HG02571 (cell line): Measurements from ENCODE around the gene HPS4.

Experiments
- ATAC-seq: cut with Tn5 transposase; IDR thresholded peaks from one replicate; pipeline ENCODE4 v1.9.1; 2021; ENCODE audit warnings: mild to moderate bottlenecking, moderate library complexity; ENCODE audit not compliant: unreplicated experiment

Gene HPS4

GRCh38 chr22:26499188-26499703 is 15.7 kb upstream of the HPS4 start:
- no peak for ATAC-seq

- ATAC-seq = no peak
These were observed 12.9 kb upstream of the HPS4 start for GRCh38 chr22:26496456-26496855.

DNA sequence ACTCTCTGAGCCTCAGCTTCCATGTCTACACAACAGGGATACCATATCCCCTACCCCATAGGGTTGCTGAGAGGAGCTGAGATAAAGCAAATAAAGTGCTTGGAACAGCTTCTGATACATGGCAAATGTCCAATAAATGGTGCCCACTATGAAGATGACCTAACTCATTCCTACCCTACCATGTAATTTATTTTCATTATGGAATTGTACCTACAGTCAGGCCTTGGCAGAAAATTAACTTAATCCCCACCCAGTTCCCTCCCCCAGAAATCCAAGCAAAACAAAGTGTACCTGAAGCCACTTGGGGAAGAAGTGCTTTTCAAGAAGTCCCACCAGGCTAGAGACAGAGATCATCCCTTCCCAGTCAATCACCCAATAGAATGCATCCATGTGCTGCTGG is 10.9 kb upstream of the HPS4 start:
- ATAC-seq = no peak

DNA sequence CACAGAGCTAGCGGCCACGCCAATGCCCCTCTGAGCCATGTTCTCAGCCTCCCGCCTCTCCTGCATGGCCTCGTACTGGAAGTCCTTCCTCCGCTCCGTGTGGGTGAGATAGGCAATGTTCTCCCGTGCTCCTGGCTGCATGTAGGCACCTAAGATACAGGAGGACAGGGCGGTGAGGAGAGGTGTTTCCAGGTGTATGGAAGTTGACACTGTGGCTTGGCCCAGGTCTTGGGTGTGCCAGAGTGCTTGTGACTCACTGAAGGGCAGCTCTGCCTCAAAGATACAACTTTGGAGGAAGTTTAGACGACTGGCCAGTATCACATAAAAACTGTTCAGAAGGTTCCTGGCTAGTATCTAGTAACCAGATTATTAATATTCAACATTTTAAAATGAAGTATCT is 8.6 kb upstream of the HPS4 start:
- ATAC-seq = no peak

DNA sequence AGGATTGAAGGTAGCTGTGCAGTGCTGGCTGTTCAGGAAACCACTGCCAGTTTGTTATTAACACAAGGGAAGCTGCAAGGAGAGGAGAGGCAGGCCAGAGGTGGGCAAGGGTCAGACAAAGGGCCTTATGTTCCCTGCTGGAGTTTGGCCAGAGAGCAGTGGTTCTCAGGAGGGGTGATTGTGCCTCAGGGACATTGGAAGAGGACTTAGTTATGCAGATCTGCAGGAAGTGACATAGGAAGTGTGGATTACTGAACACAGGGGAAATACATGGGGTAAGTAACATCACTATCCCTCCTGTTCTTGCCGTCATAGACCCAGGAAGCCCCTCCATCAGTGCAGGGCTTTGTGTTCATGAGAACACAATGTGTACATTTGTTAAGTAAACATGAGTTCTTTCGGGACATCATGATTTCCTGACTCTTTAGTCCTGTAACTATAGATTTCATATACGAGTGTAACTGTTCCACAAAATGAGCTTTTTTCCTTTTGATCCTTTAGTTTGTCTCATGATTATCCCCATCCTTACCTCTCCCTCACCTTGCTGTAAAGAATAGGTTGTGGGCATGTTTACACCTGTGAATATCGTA is 6.0 kb upstream of the HPS4 start:
- no peak for ATAC-seq

DNA sequence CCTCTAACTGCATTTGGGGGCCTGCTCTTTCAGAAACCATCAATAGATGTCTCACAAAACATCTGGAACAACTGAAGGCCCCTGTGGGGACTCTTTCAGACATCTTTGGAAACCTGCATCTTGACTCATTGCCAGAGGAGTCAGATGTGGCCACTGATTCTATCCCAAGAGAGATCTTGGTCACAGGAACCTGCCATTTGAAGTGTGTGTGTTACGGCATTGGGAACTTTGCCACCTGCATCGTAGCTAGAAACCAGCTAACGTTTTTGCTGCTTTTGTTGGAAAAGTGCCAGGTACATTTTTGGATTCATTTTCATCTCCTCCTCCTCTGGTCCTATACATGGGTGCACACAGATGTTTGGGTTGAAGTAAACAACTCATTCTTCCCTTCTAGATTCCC is 4.4 kb upstream of the HPS4 start:
- no peak for ATAC-seq

DNA sequence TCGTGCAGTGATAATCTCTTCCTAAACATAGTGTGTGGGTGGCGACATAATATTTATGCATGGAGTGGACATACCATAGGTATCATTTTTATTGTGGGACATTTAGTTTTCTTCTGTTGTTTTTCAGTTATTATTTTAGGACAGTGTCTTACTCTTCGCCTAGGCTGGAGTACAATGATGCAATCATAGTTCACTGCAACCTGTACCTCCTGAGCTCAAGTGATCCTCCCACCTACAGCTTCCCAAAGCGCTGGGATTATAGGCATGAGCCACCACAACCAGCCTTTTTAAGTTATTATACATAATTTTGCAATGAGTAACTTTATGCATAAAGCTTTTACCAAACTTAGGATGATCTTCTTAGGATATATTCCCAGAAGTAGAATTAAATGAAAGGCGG is 2.8 kb upstream of the HPS4 start:
- ATAC-seq = no peak

DNA sequence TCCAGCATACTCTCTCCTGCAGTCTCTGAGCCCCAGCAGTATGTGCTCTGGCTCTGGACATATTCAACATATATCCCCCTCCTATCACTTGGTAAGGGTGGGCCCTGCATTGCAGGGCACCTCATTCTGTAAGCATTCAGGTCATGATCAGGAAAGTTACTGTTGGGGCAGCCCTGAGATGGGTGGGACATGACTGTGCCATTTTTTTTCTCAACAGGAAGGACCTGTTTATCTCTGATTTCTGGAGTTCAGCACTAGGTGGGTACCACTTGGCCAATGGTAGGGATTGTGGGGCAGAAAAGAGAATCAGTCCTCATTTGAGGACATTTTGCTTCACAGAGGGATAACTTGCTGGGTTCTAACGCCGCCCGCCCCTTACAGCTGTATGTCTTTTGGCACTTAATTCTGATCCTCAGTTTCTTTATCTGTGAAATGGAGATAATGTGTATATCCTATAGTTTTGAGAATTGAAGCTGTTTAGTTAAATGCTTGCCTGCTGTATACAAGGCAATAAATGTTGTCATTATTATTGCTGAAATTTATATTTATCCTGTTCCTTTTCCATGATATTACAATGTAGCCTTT is 2.3 kb upstream of the HPS4 start:
- ATAC-seq = no peak

- no peak for ATAC-seq
These were observed 1.4 kb upstream of the HPS4 start for GRCh38 chr22:26485013-26485412.

DNA sequence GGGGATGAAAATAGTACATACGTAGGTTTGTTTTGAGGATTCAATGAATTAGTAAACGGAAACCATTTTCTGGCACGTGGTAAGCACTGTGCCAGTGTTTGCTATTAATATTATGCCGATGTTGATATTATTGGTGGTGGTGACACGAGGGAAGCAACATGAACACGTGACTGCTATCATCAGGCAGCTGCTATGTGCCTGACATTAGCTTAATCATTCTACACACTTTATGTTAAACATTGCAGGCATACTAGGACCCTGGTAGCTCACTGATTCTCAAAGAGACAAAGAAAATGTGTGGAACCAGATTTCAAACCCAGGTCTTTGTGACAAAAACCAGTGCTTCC is 750 bp upstream of the HPS4 start:
- no peak for ATAC-seq

GRCh38 chr22:26483043-26483438 is 542 bp downstream of the HPS4 start:
- ATAC-seq = no peak

GRCh38 chr22:26482161-26482560 is 1.4 kb downstream of the HPS4 start:
- no peak for ATAC-seq

- ATAC-seq = no peak
These were observed 1.9 kb downstream of the HPS4 start for GRCh38 chr22:26481694-26482093.

- ATAC-seq = no peak
These were observed 2.4 kb downstream of the HPS4 start for GRCh38 chr22:26481112-26481693.

DNA sequence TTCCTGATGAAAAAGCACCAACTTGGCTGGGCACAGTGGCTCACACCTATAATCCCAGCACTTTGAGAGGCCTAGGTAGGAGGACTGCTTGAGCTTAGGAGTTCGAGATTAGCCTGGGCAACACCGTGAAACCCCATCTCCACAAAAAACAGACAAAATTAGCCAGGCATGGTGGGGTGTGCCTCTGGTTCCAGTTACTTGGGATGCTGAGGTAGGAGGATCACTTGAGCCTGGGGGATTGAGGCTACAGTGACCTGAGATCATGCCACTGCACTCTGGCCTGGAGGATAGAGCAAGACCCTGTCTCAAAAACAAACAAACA is 3.0 kb downstream of the HPS4 start:
- no peak for ATAC-seq

- ATAC-seq = no peak
These were observed 3.6 kb downstream of the HPS4 start for GRCh38 chr22:26479792-26480610.

- no peak for ATAC-seq
These were observed 4.4 kb downstream of the HPS4 start for GRCh38 chr22:26479043-26479791.

- ATAC-seq = no peak
These were observed 6.2 kb downstream of the HPS4 start for GRCh38 chr22:26477341-26477731.

DNA sequence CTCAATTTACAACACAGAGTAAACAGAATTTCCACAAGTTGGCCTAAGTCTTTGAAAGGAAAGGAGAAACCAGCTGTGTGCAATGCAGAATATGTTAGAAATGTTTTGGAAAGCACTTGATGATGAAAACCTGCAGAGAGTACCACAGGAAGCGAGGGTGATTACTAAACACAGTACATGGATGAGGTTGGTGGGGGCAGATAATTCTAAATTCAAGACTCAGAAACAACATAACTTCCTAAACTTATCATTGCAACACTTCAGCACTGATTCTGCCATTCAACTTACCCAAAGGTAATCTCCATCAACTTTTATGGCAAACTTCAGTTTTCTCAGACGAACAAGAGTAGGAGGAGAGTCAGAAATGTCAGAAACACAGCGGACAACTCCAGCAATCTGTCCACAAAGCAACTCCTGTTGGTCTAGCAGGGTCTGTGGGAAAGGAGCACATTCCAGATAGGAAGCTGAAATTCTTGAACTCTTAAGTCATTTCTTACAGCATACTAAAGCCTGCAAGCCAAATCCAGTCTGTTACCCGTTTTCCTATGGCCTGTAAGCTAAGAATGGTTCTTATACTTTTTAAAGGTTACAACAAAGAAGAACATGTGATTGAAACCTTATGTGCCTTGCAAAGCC is 6.8 kb downstream of the HPS4 start:
- ATAC-seq = no peak

DNA sequence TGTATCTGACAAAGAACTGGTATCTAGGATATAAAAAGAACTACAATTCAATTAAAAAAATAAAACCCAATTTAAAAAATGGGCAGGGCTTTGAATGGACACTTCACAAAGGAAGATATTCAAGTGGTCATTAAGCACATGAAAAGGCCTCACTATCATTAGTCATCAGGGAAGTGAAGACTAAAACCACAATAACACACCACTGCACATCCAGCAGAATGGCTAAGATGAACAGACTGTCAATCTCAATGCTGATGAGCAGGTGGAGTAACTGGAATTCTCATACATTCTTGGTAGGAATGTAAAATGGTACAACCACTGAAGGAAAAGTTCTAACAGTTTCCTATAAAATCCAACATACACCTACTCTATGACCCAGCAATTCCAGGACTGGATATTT is 8.9 kb downstream of the HPS4 start:
- no peak for ATAC-seq

DNA sequence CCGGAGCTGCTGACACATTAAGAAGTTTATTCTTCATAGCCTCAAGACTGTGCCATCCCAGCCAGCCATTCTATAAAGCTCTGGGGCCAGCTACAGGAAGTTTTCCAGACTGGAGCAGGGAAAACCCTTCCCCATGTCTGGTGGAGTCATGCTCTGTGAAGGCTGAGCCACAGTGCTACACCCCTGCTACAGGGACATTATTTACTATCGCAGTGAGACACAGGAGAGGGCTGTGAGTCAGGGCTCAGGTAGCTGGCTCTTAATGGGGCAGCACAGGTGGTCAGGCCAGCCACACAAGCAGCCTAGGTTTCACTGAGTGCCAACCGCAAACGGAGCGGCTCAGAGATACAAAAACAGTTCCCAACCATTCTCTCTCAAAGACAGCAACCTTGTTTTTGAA is 12.1 kb downstream of the HPS4 start:
- no peak for ATAC-seq
